GM06990 (cell line): ENCODE measurements around the gene GRM7.

ENCODE experiments used
- DNase-seq: peaks from one replicate; pipeline ENCODE4 v3.0.0-alpha.2; 2011; ENCODE audit not compliant: insufficient read length; ENCODE audit errors: extremely low read depth
- H3K27me3 ChIP-seq: replicated peaks from 2 replicates; pipeline ENCODE4 v1.6.0; 2011; ENCODE audit warnings: low read length; ENCODE audit not compliant: control insufficient read depth, insufficient read depth
- H3K36me3 ChIP-seq: 2 replicates; pipeline ENCODE4 v1.5.1; 2011; ENCODE audit warnings: low read length; ENCODE audit not compliant: control insufficient read depth, insufficient read depth
- H3K4me3 ChIP-seq: replicated peaks from 2 replicates; pipeline ENCODE4 v1.5.1; 2011; ENCODE audit warnings: low read depth, mild to moderate bottlenecking, control low read depth, low read length
- CTCF ChIP-seq: IDR thresholded peaks from 2 replicates; pipeline ENCODE4 v1.5.1; 2011; ENCODE audit warnings: low read length, control low read depth, mild to moderate bottlenecking, inconsistent platforms; ENCODE audit not compliant: insufficient read depth, poor library complexity, severe bottlenecking

GRM7 gene

GRCh38 chr3:7621046-7621630, 760.2 kb downstream of the GRM7 start:
- Histone ChIP-seq H3K27me3 (no peaks in the 10 kb centered on the region), H3K4me3 (no peak overlapping the region), H3K36me3 (no peaks in the 10 kb centered on the region)
- no peak for TF ChIP-seq CTCF
- no peak for DNase-seq

- Histone ChIP-seq H3K36me3 (no peaks in the 10 kb centered on the region), H3K27me3 (no peaks in the 10 kb centered on the region), H3K4me3 (no peak overlapping the region)
Observed at GRCh38 chr3:7621651-7622050, 760.7 kb downstream of the GRM7 start.

GRCh38 chr3:7625021-7625420, 764.1 kb downstream of the GRM7 start:
- no peak for DNase-seq
- H3K36me3 ChIP-seq = no peaks in the 10 kb centered on the region
- H3K4me3 ChIP-seq = no peak overlapping the region
- H3K27me3 ChIP-seq = no peaks in the 10 kb centered on the region
- no peak for TF ChIP-seq CTCF

More at GRCh38 chr3:7621651-7622050, 760.7 kb downstream of the GRM7 start:
- no peak for DNase-seq
- TF ChIP-seq CTCF = no peak

- Histone ChIP-seq H3K36me3 (no peaks in the 10 kb centered on the region), H3K4me3 (no peak overlapping the region), H3K27me3 (no peaks in the 10 kb centered on the region)
- no peak for DNase-seq
- TF ChIP-seq CTCF = no peak
Observed at GRCh38 chr3:7630351-7630911, 769.5 kb downstream of the GRM7 start.

GRCh38 chr3:7630925-7631324, 770.0 kb downstream of the GRM7 start:
- Histone ChIP-seq H3K36me3 (no peaks in the 10 kb centered on the region), H3K4me3 (no peak overlapping the region), H3K27me3 (no peaks in the 10 kb centered on the region)
- no peak for DNase-seq
- no peak for TF ChIP-seq CTCF

GRCh38 chr3:7632305-7632704, 771.4 kb downstream of the GRM7 start:
- TF ChIP-seq CTCF = no peak
- Histone ChIP-seq H3K4me3 (no peak overlapping the region), H3K27me3 (no peaks in the 10 kb centered on the region), H3K36me3 (no peaks in the 10 kb centered on the region)
- no peak for DNase-seq
